T-cell (primary cell): Measurements from ENCODE around the gene PDHX. TPM values are rescaled to one million over a fixed set of nuclear protein-coding genes. Genes with fewer than 3 reads are reported as not detected.

Experiments
- ATAC-seq, 4 experiments: fragments of 200-7000 bp in 3 of 4; fragments of 150-1000 bp in 1 of 4; cut with Tn5 transposase; replicated peaks in 1 of 4; 1 replicate in 3 of 4; 2 replicates in 1 of 4; pipeline ENCODE4 v1.10.0; 2021; ENCODE audit warnings: moderate library complexity in 3 of 4, mild to moderate bottlenecking in 2 of 4, moderate number of reproducible peaks in 1 of 4
- CTCF ChIA-PET, 2 donors: fragments of 300-600 bp; sonication (Branson Sonifier 250); formaldehyde crosslinking; loops; one replicate each; lab custom pipeline; 2022; ENCODE audit warnings: antibody characterized with exemption in 2 of 2; lab: Charles Lee
- POLR2A ChIA-PET, 2 donors: fragments of 300-600 bp; sonication (Branson Sonifier 250); formaldehyde crosslinking; loops; one replicate each; lab custom pipeline; 2022; ENCODE audit warnings: antibody characterized with exemption in 2 of 2; lab: Charles Lee
- DNase-seq, 35 experiments: peaks; one replicate each; pipeline versions ENCODE4 v3.0.0 to v3.0.0-alpha.2; 2013 to 2023
- H3K27ac ChIP-seq: one replicate; pipeline ENCODE4 v1.5.1; 2013; ENCODE audit warnings: low read length
- H3K27me3 ChIP-seq, 2 experiments: replicated peaks in 1 of 2; 1 replicate in 1 of 2; 2 replicates in 1 of 2; pipeline versions ENCODE4 v1.6.1 to v1.7.0; 2013; ENCODE audit warnings: low read length in 1 of 2, mixed read lengths in 1 of 2; ENCODE audit not compliant: control insufficient read depth in 2 of 2, insufficient read depth in 2 of 2; ENCODE audit errors: extremely low read depth in 1 of 2
- H3K36me3 ChIP-seq, 2 donors: 1 replicate in 1 of 2; 2 replicates in 1 of 2; pipeline versions ENCODE4 v1.6.1 to v1.7.0; 2013; ENCODE audit warnings: low read length in 1 of 2; ENCODE audit not compliant: control insufficient read depth in 2 of 2, insufficient read depth in 1 of 2; ENCODE audit errors: extremely low read depth in 1 of 2
- H3K4me1 ChIP-seq, 2 experiments: 1 replicate in 1 of 2; 2 replicates in 1 of 2; pipeline versions ENCODE4 v1.6.1 to v1.7.0; 2013; ENCODE audit warnings: low read length in 2 of 2, mixed read lengths in 1 of 2; ENCODE audit not compliant: insufficient read depth in 2 of 2, control insufficient read depth in 1 of 2; ENCODE audit errors: extremely low read depth in 1 of 2
- H3K4me3 ChIP-seq, 2 donors: 1 replicate in 1 of 2; 2 replicates in 1 of 2; pipeline versions ENCODE4 v1.5.1 to v1.7.0; 2013; ENCODE audit warnings: mild to moderate bottlenecking in 2 of 2, low read length in 1 of 2, moderate library complexity in 1 of 2; ENCODE audit not compliant: control insufficient read depth in 1 of 2; ENCODE audit errors: extremely low read depth in 1 of 2
- H3K9me3 ChIP-seq: 2 replicates; pipeline ENCODE4 v1.7.0; 2013
- H3K27ac Mint-ChIP-seq, 2 donors: one replicate each; pipeline ENCODE4 v1.8.0; 2020 to 2021; ENCODE audit warnings: mild to moderate bottlenecking in 2 of 2, mixed read lengths in 2 of 2
- H3K27me3 Mint-ChIP-seq, 2 donors: one replicate each; pipeline ENCODE4 v1.8.0; 2021 to 2022; ENCODE audit warnings: mixed read lengths in 2 of 2
- H3K36me3 Mint-ChIP-seq: one replicate; pipeline ENCODE4 v1.8.0; 2021; ENCODE audit warnings: mixed read lengths
- H3K4me1 Mint-ChIP-seq, 3 donors: one replicate each; pipeline ENCODE4 v1.8.0; 2020 to 2022; ENCODE audit warnings: mixed read lengths in 3 of 3, mild to moderate bottlenecking in 1 of 3
- H3K4me3 Mint-ChIP-seq, 3 donors: one replicate each; pipeline ENCODE4 v1.8.0; 2020 to 2022; ENCODE audit warnings: mild to moderate bottlenecking in 3 of 3, mixed read lengths in 3 of 3, moderate library complexity in 3 of 3
- H3K9me3 Mint-ChIP-seq, 3 donors: one replicate each; pipeline ENCODE4 v1.8.0; 2020 to 2022; ENCODE audit warnings: mixed read lengths in 3 of 3
- WGBS: methylation state at CpG from one replicate; pipeline ENCODE4 v1.1.5; 2013; ENCODE audit warnings: missing lambda C conversion rate; ENCODE audit not compliant: insufficient coverage; 5-methylcytosine and 5-hydroxymethylcytosine counted together
- total RNA-seq, 35 experiments: library from RNA in 6 of 35; stranded (reverse) in 6 of 35; fragments of 120-200 nt in 1 of 35; gene quantifications; one replicate each; pipeline versions ENCODE4 v1.2.1 to v1.2.4 and lab custom pipeline; 2013 to 2026

The PDHX gene
- total RNA-seq, 5 donors from 2014 or later (not counting 1 experiment from before 2014, with no cell fraction given): 21.7 to 36.4 (median 26.1) TPM

GRCh38 chr11:34926831-34927132, 10.4 kb downstream of the PDHX start:
- no peak for ATAC-seq
- no peaks in the 10 kb centered on the region for H3K36me3 ChIP-seq
- peaks cover 0 to 2% of the 10 kb centered on the region in 2 experiments for H3K4me1 ChIP-seq
- H3K27ac ChIP-seq: no peak overlapping the region
- H3K9me3 ChIP-seq: no peaks in the 10 kb centered on the region
- H3K27me3 ChIP-seq: no peaks in the 10 kb centered on the region
- no peak overlapping the region for H3K4me3 Mint-ChIP-seq
- peaks cover 5% of the 10 kb centered on the region for H3K36me3 Mint-ChIP-seq
- no peak overlapping the region for H3K27ac Mint-ChIP-seq
- CTCF ChIA-PET: interaction anchor here (0.6 to 6.2 kb wide), 28 partner anchors 8 to 1115 kb away, joined by 3 to 82 read pairs (median 4); partner anchors contain the start of genes APIP (in 1 of the 2) and PDHX (in 1 of the 2)
- H3K27me3 Mint-ChIP-seq: no peaks in the 10 kb centered on the region
- no peak for DNase-seq
- POLR2A ChIA-PET: interaction anchor here in 1 of 2 donors (0.6 to 0.9 kb wide), 2 partner anchors 221 to 309 kb away, joined by 3 to 5 read pairs; no protein-coding TSS in a partner anchor
- peaks cover 19 to 37% (median 24%) of the 10 kb centered on the region in 3 donors for H3K4me1 Mint-ChIP-seq
- H3K4me3 ChIP-seq: no peak overlapping the region
- H3K9me3 Mint-ChIP-seq: no peaks in the 10 kb centered on the region

- Mint-ChIP-seq H3K36me3 (peaks cover 18% of the 10 kb centered on the region), H3K4me3 (no peak overlapping the region), H3K27me3 (no peaks in the 10 kb centered on the region), H3K9me3 (no peaks in the 10 kb centered on the region), H3K4me1 (peaks cover 15 to 33% (median 22%) of the 10 kb centered on the region in 3 donors), H3K27ac (no peak overlapping the region)
- DNase-seq (no peak), ATAC-seq (no peak)
- POLR2A ChIA-PET: interaction anchor here in 1 of 2 donors (0.7 kb wide), 1 partner anchor 1098 kb away, joined by 3 read pairs; no protein-coding TSS in a partner anchor
- CTCF ChIA-PET: interaction anchor here (0.6 to 6.2 kb wide), 11 partner anchors 10 to 1224 kb away, joined by 3 to 82 read pairs (median 4); partner anchors contain the start of gene ELF5 (in 1 of the 2)
- WGBS: no CpG with 5 or more reads among the region's 3 CpGs
- Histone ChIP-seq H3K27me3 (no peaks in the 10 kb centered on the region), H3K27ac (no peak overlapping the region), H3K36me3 (peaks cover 0 to under 1% of the 10 kb centered on the region in 2 donors), H3K9me3 (no peaks in the 10 kb centered on the region), H3K4me1 (peaks cover 0 to 2% of the 10 kb centered on the region in 2 experiments), H3K4me3 (no peak overlapping the region)
Measured at GRCh38 chr11:34928268-34928959, 12.0 kb downstream of the PDHX start.

- H3K27me3 ChIP-seq: no peaks in the 10 kb centered on the region
- H3K9me3 ChIP-seq: no peaks in the 10 kb centered on the region
- ATAC-seq (no peak), DNase-seq (no peak)
- Mint-ChIP-seq H3K27me3 (no peaks in the 10 kb centered on the region), H3K36me3 (peaks cover 21% of the 10 kb centered on the region), H3K4me3 (no peak overlapping the region), H3K9me3 (no peaks in the 10 kb centered on the region), H3K27ac (no peak overlapping the region), H3K4me1 (peaks cover 16 to 33% (median 20%) of the 10 kb centered on the region in 3 donors)
- POLR2A ChIA-PET: interaction anchor here in 1 of 2 donors (0.7 kb wide), 1 partner anchor 1097 kb away, joined by 3 read pairs; no protein-coding TSS in a partner anchor
- H3K27ac ChIP-seq: no peak overlapping the region
- H3K36me3 ChIP-seq: peaks cover 0 to 3% of the 10 kb centered on the region in 2 donors
- 100% methylated on average over 1 of the region's 7 CpGs for WGBS
- H3K4me1 ChIP-seq: peaks cover 0 to 2% of the 10 kb centered on the region in 2 experiments
- CTCF ChIA-PET: interaction anchor here (0.6 to 6.2 kb wide), 11 partner anchors 11 to 1224 kb away, joined by 3 to 82 read pairs (median 4); partner anchors contain the start of gene ELF5 (in 1 of the 2)
- H3K4me3 ChIP-seq: no peak overlapping the region
Measured at GRCh38 chr11:34928960-34929680, 12.7 kb downstream of the PDHX start.

- no peak overlapping the region for H3K4me3 Mint-ChIP-seq
Measured at GRCh38 chr11:34929794-34930763, 13.7 kb downstream of the PDHX start.

GRCh38 chr11:34936945-34937629, 20.7 kb downstream of the PDHX start:
- Histone ChIP-seq H3K36me3 (peaks cover 0 to 3% of the 10 kb centered on the region in 2 donors), H3K4me3 (no peak overlapping the region), H3K27me3 (no peaks in the 10 kb centered on the region), H3K9me3 (no peaks in the 10 kb centered on the region), H3K4me1 (peaks cover 0 to 2% of the 10 kb centered on the region in 2 experiments), H3K27ac (no peak overlapping the region)
- WGBS: 63% methylated on average over 4 of the region's 6 CpGs
- peaks cover 28 to 30% (median 29%) of the 10 kb centered on the region in 3 donors for H3K4me1 Mint-ChIP-seq
- H3K9me3 Mint-ChIP-seq: no peaks in the 10 kb centered on the region
- H3K36me3 Mint-ChIP-seq: peaks cover 56% of the 10 kb centered on the region
- CTCF ChIA-PET: interaction anchor here in 1 of 2 donors (0.6 kb wide), 1 partner anchor 456 kb away, joined by 4 read pairs; no protein-coding TSS in a partner anchor
- H3K4me3 Mint-ChIP-seq: peak overlapping the region in 1 of 3 donors; percentile 4
- no peak overlapping the region for H3K27ac Mint-ChIP-seq
- POLR2A ChIA-PET: no interaction called here
- DNase-seq: no peak
- peak in 1 of 4 experiments; percentile 35 for ATAC-seq
- H3K27me3 Mint-ChIP-seq: no peaks in the 10 kb centered on the region

More at GRCh38 chr11:34929794-34930763, 13.7 kb downstream of the PDHX start:
- peaks cover 0 to 3% of the 10 kb centered on the region in 2 donors for H3K36me3 ChIP-seq
- POLR2A ChIA-PET: interaction anchor here in 1 of 2 donors (0.5 kb wide), 1 partner anchor 50 kb away, joined by 3 read pairs; no protein-coding TSS in a partner anchor
- H3K9me3 Mint-ChIP-seq: no peaks in the 10 kb centered on the region
- H3K9me3 ChIP-seq: no peaks in the 10 kb centered on the region
- H3K27me3 Mint-ChIP-seq: no peaks in the 10 kb centered on the region
- no peak overlapping the region for H3K4me3 ChIP-seq
- no peak for DNase-seq
- CTCF ChIA-PET: interaction anchor here in 1 of 2 donors (0.6 kb wide), 1 partner anchor 317 kb away, joined by 3 read pairs; no protein-coding TSS in a partner anchor
- WGBS: 91% methylated on average over 4 of the region's 11 CpGs
- peaks cover 23% of the 10 kb centered on the region for H3K36me3 Mint-ChIP-seq
- H3K27ac Mint-ChIP-seq: no peak overlapping the region
- peaks cover 17 to 28% (median 20%) of the 10 kb centered on the region in 3 donors for H3K4me1 Mint-ChIP-seq
- H3K4me1 ChIP-seq: peaks cover 0 to 2% of the 10 kb centered on the region in 2 experiments
- no peak for ATAC-seq
- H3K27ac ChIP-seq: no peak overlapping the region
- no peaks in the 10 kb centered on the region for H3K27me3 ChIP-seq
